Measurements from ENCODE around the gene ALDH3A2.

Gene ALDH3A2

GRCh38 chr17:19646788-19647696 is 1.5 kb upstream of the ALDH3A2 start (continued):
- TF ChIP-seq PRDM10 (tag by site-specific recombination; IDR thresholded peaks at IDR 0.05) (no peak; the same call in 1 of the 2 replicates), ZSCAN5A (tag by site-specific recombination; IDR thresholded peaks at IDR 0.05) (no peak), ZNF549 (tag by site-specific recombination; IDR thresholded peaks at IDR 0.05) (no peak), ZNF677 (tag by site-specific recombination; IDR thresholded peaks at IDR 0.05) (no peak), ZNF623 (tag by site-specific recombination; IDR thresholded peaks at IDR 0.05) (no peak), ZNF76 (tag by site-specific recombination; IDR thresholded peaks at IDR 0.05; ENCODE audit: borderline replicate concordance, low read depth) (no peak), ZXDB (tag by site-specific recombination; IDR thresholded peaks at IDR 0.05) (no peak), ZNF311 (tag by site-specific recombination; IDR thresholded peaks at IDR 0.05; ENCODE audit: borderline replicate concordance) (no peak), ZNF184 (tag by site-specific recombination; IDR thresholded peaks at IDR 0.05) (no peak), PBX3 (CRISPR knock-in tag; IDR thresholded peaks at IDR 0.05) (no peak), ZNF529 (tag by site-specific recombination; IDR thresholded peaks at IDR 0.05; ENCODE audit: insufficient replicate concordance) (no peak), ZNF544 (tag by site-specific recombination; IDR thresholded peaks at IDR 0.05) (no peak), ZNF366 (tag by site-specific recombination; conservative IDR thresholded peaks at IDR 0.05) (peak; percentile 66), AEBP2 (tag by site-specific recombination; IDR thresholded peaks at IDR 0.05; ENCODE audit: borderline replicate concordance) (no peak), ZNF701 (tag by site-specific recombination; IDR thresholded peaks at IDR 0.05) (no peak), ZNF341 (tag by site-specific recombination; IDR thresholded peaks at IDR 0.05; ENCODE audit: low read depth) (peak; percentile 73), ZNF560 (tag by site-specific recombination; IDR thresholded peaks at IDR 0.05; ENCODE audit: borderline replicate concordance) (no peak), ZNF248 (tag by site-specific recombination; IDR thresholded peaks at IDR 0.05) (no peak), TRIM28 (IDR thresholded peaks at IDR 0.05; ENCODE audit: borderline replicate concordance, low read length) (no peak), ZNF488 (tag by site-specific recombination; IDR thresholded peaks at IDR 0.05) (no peak), INSM2 (tag by site-specific recombination; IDR thresholded peaks at IDR 0.05) (0 out of 2 replicates have a peak, but pooled peaks have one; percentile 39), KLF17 (tag by site-specific recombination; IDR thresholded peaks at IDR 0.05) (0 out of 2 replicates have a peak, but pooled peaks have one; percentile 26), TSHZ1 (tag by site-specific recombination; IDR thresholded peaks at IDR 0.05; ENCODE audit: borderline replicate concordance) (no peak)
